GM19452 (cell line): ENCODE measurements around the gene CACNB4.
"Not testable (repeated sequence)": the region's sequence is repeated elsewhere in the genome, so short reads cannot be mapped to it uniquely, and the experiment has no call there.

ENCODE experiments used
- ATAC-seq: cut with Tn5 transposase; IDR thresholded peaks from one replicate; pipeline ENCODE4 v1.9.1; 2021; ENCODE audit not compliant: unreplicated experiment

The CACNB4 gene

DNA sequence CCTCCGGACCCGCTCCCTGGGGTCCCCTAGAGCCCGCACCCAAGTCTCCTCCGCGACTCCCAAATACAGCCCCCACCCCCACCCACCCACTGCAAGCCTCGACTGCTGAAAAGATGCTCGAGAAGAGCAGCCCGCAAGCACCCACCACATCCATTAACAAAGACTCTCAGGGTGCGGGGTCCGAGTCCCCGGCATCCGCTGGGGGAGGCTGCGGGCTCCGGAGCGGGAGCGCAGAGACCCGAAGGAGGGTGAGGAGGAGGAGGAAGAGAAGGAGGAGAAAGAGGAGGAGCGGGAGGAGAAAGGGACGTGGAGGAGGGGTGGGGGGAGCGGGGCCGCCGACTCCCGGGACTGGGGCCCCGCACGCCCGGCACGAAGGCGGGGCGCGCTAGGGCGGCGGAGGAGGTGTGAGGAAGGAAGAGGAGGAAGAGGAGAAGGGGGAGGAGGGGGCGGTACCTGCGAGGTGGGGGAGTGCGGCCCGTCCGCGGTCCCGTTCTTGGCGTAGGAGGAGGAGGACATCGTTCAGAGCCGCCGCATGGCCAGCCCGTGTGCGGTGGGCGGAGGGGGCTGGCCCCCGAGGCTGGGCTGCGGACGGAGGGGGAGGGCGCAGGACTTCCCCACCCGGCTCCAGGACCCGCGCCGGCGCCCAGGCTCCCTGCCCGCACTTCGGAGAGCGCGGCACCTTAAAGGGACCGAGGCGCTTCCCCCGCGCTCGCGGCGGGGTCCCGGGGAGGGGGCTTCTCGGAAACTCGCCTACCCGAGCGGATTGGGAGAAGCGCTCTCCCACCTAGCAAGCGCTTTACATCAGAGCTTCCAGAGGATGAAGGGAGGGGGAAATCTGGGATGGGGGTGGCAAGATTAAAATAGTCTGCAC, at the start of gene CACNB4:
Gene CACNB4, minus strand, starts transcription at position 549 of the 871 bp plus-strand sequence.
- ATAC-seq = no peak

DNA sequence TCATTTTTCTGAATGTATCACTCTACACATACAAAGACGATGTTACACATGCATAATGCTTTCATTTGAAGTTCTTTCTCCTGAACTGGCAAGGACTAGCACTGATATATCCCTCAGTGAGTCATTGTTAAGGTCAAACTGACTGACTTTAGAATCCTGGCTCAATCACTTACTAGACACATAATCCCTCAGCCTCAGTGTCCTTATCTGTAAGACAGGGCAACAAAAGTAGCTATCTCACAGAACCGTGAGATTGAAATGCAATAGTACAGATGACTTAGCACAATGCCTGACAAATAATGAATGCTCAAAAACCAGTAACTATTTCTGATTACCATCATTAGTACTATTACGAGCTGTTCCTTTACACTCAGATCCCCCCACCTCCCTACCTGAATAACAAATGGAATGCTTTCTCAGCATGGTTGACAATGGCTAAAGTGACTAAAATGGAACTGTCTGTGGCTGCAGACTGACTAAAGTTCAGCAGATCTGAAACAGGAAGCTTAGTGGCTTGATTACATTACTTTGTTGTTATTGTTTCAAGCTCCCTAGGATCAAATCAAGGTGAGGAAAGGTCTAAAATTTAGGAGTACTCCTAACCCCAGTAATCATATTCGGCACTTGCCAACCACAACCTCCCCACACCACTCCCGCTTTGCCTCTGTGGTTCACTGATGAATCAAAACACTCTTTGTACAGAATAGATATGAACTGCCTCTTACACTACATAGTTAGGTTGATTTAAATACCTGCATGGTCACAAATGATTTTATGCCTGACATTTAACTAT, 35.8 kb upstream of the CACNB4 start:
- peak; percentile 74 for ATAC-seq

DNA sequence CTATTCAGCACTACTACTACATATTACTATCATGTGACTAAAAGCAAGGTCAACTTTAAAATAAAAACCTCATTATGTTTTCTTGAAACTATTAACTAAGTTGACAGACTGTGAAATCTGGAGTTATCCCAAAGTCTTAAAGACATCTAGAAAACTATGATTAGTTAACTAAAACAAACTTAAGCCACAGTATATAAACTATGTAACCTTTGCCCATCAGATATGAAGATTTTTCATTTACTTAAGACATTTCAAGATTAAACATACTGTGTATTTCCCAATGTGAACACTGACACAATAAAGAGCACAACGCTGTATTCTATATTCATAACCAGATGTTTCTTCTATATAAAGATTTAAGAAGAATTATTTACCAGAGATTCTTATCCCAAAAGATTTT, 33.5 kb upstream of the CACNB4 start:
- ATAC-seq = no peak

DNA sequence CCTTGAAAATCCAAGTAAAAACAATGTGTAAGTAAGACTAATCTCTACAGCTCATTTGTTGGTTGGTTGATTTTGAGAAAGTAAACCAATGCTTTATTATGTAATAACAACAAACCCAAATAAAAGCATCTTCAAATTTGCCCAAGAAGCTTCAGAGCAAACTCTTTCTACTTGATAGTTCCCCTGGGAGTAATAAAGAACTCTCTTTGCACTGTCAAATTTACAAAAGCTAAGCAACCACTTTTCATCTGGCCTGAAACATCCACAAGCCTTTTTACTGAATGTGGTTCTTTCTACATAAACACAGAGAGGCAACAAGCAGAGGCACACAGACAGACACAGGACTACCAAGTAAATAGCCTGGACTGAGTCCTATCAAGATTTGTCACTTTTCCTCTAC, 28.8 kb upstream of the CACNB4 start:
- no peak for ATAC-seq

DNA sequence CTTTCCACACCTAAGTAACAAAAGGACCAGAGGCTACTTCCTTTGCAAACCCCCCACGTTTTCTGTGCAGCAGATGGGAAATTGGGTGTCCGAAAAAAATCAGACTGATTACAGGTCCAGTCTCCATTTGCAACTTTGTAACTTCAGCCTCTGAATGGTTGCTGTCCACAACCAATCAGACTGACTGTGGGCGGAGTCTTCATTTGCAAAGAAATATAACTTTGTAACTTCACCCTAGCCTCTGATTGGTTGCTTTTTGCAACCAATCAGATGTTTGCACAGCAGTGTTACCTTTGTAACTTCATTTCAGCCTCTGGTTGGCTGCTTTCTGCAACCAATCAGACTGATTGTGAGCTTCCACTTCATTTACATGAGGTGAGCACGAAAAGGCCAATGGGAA, 27.8 kb upstream of the CACNB4 start:
- ATAC-seq = no peak

DNA sequence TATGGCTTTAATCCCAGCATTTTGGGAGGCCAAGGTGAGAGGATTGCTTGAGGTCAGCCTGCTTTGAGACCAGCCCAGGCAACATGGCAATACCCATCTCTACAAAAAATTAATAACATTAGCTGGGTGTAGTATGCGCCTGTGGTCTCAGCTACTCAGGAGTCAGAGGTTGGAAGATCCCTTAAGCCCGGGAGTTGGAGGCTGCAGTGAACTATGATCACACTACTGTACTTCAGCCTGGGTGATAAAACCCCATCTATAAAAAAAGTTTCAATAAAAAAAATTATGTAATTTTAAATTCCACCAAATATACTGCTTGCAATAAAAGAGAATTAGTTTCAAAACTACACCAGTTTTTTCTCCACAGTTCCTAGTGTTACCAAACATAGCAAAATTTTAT, 23.3 kb upstream of the CACNB4 start:
- no peak for ATAC-seq

DNA sequence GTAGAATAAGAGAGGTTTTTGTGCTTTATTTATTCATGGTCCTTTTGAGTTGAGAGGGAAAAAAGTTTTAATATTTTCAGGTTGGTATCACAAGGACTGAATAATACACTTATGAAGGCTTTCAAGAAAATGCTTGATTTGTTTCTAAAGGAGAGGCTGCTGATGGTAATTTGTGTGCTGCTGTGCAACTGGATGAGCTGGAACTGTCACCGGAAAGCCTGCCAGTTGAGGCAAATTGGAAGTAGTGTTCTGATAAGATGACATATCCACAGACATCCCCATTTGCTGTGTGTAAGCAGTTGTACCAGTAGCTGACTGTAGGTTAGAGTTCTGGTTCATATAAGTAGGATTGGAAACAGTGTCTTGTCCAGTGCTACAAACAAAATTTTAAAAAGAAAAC, 21.6 kb upstream of the CACNB4 start:
- no peak for ATAC-seq

DNA sequence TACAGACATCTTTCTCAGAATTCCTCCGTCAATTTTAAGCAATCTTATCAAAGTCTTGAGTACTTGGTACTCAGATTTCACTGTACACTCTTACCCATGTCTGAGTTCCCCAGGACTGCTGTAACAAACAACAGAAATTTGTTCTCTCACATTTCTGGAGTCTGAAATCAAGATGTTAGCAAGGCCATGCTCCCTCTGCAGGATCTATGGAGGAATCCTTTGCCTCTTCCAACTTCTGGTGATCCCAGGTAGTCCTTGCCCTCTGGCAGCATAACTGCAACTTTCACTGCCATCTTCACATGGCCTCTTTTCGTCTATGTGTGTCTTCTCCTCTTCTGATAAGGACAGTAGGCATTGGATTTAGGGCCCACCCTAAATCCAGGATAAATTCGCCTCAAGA, 17.1 kb upstream of the CACNB4 start:
- no peak for ATAC-seq

DNA sequence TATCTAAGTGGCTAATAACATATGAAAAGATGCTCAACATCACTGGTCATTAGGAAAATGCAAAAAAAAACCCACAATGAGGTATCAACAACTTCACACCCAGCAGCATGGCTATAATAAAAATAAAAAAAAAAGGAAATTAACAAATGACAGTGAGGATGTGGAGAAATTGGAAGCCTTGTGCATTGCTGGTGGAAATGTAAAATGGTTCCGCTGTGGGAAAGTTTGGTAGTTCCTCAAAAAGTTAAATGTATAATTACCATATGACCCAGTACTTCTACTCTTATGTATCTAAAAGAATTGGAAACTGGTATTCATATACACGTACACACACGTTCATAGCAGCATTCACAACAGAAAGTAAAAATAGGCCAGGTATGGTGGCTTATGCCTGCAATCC, 15.5 kb upstream of the CACNB4 start:
- no peak for ATAC-seq

DNA sequence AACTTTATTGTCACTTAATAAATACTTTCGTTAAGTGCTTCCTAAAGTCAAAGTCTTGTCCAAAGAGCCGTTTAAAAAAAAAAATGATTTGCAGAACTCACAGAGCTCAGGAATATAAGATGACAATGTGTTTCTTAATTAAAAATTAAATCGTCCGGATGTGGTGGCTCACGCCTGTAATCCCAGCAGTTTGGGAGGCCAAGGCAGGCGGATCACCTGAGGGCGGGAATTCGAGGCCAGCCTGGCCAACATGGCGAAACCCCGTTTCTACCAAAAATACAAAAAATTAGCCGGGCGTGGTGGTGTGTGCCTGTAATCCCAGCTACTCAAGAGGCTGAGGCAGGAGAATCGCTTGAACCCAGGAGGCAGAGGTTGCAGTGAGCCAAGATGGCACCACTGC, 8.3 kb upstream of the CACNB4 start:
- not testable (repeated sequence) for ATAC-seq

DNA sequence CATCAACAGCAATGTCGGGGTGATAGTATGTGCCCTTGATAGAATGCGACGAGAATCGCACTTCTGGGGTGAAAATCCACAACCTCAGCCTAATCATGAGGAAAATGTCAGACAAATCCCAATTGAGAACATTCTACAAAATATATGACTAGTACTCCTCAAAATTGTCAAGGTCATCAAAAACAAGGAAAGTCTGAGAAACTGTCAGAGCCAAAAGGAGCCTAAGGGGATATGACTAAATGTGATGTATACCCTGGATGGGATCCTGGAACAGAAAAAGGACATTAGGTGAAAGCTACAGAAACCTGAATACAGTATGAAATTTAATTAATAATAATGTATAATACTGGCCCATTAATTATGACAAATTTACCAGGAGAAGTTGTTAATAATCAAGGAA, 7.6 kb upstream of the CACNB4 start:
- no peak for ATAC-seq

DNA sequence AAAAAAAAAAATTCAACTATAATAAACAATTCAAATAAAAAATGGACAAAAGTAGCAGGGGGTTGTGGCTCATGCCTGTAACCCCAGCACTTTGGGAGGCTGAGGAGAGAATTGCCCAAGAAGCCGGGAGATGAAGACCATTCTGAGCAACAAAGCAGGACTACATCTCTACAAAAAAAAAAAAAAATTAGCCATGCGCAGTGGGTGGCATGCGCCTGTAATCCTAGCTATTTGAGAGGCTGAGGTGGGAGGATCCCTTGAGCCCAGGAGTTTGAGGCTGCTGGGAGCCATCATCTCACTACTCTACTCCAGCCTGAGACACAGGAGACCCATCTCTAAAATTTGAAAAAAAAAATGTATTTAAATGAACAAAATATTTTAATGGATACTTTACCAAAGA, 4.4 kb upstream of the CACNB4 start:
- no peak for ATAC-seq

DNA sequence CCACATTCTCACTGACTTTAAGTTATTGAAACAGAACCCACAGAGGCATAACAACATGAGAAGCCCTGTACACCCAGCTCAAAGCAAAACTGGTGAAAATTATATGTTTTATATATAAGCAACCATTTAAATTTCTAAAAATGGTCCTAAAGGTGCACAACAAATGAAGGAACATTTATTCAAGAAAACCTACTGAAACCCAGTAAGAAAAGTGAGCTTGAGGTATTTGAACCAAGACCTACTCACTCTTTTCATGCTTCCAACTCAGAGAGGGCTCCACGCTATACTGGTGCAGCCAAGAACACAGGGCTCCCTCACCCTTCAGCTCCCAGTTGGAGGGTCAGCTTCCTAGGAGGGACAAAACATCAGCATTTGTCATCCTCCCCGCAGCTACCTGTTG, 2.1 kb upstream of the CACNB4 start:
- ATAC-seq = no peak

DNA sequence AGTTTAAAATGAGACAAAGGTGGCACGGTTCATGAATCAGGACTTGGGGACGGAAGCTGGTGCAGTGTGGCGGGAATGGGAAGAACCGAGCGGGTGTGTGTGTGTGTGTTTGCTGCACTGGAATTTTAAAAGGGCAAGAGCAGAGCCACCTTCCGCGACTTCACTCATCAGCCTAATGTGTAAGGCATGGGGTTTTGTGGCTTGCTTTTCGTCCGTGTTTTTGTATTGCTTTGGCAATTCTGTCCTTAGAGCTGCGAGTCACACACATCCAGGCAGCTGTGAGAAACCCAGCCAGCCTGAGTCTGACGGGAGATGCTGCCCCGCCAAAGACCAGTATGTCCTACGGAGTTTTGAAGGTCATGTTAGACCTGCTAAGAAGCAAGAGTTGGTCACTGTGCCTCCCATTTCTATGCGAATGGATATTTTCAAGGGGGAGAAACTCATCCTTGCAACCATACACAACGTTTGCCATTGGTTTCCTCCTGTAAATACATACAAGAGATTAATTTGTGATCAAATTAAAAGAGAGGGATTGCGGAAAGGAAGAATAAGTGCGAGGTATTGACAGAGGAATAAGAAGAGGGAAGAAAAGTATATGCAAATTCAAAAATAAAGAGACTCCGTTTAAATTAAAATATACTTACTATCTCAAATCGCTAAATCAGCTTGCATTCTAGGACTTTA, 665 bp upstream of the CACNB4 start:
- ATAC-seq = no peak

DNA sequence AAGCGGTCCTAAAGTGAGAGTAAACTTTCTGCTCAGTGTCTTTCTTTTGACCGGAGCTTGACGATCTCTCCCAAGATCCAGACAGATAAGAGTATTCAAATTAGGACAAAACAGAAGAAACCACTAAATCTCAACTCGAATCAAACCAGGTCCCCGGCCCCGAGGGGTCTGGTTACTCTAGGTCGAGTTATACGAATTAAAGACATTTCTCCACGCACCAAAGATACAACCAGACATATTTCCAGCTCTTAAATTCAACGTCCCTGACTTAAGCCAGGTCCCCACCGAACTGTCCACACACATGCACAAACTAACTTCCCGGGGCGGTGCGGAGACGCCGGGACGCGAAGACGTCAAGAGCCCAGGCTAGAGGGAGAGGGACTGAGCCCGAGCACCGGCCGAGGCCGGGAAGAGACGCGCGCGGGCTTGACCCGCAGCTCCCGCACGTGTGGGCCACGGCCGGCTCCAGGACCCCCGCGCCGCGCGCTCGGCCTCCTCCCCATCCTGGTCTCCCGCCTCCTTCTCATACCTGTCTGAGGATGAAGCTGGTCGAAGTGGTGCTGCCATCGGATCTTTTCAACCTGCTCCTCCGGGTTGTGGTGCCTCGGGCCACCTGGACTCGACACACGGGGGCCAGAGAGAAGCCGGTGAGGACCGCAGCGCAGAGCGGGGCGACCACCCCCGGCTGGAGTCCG, 896 bp downstream of the CACNB4 start:
- no peak for ATAC-seq

DNA sequence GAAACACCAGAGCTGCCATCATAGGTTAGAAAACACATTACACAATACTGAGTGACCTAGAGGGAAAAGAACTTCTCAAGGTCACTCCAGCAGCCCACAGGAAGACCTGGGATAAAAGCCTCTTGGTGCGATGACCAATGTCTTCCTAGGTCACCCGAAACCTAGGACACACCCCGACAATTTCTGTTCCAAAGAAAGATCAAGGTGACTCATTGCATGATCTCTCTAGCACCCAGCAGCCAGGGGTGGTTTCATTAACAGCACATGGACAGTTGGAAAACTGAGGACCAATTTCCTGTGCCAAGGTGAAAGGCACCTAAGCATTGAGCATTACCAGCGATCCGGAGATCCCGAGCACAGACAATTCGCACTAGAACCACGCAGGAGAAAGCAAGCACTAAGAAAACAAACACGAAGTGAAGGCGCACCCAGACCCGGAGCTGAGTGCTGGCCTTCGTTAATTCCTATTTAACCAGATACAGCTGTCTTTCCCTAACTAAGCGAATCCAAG, 1.5 kb downstream of the CACNB4 start:
- no peak for ATAC-seq

DNA sequence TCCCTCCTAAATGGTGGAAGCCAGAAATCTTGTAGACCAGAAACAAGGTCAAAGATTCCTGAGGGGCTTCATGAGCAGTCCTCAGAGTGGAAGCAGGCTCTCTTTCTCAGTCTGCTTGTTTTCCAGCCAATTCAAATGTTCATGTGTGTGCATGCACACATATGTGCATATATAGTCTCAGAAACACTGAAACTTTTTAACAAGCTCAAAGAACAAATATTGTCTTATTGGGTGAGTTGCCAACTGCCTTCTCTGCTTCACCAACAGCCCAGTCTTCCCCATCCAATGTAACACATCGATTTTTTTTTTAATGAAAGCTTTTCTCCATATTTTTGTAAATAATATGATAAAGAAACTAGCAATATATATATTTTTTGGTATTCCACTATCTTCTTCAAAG, 3.7 kb downstream of the CACNB4 start:
- ATAC-seq = no peak

DNA sequence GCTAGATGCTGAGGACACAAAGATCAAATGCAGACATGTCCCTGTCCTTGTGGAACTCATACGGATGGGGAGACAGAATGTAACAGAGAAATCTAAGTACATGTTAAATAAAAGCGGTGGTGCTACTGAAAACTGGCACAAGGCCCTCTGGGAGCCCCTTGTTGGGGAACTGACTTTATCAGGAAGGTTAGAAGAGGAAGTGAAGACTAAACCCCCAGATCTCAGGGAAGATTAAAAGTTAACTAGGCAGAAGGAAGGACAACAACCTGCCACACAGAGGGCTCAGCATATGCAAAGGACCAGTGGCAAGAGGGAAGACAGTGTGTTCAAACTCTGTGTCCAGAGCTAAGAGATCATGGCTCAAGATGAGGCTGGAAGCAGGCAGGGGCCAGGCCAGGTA, 4.8 kb downstream of the CACNB4 start:
- ATAC-seq = no peak

DNA sequence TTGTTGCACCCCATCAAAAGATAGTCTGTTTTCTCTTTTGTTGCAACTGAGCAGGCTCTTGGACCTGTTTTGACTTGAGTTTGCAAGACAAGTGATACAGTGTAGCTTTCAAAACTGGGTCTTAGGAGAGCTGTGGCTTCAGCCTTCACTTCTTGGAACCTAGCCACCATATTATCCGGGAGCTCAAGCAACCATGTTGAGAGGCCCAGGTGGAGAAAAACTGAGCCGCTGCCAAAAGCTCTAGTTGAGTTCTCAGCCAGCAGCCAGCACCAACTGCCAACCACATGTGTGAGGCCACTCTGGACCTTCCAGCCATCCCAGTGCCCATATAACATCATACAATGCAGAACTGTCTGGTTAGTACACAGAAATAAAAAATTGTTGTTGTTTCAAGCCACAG, 5.4 kb downstream of the CACNB4 start:
- no peak for ATAC-seq

DNA sequence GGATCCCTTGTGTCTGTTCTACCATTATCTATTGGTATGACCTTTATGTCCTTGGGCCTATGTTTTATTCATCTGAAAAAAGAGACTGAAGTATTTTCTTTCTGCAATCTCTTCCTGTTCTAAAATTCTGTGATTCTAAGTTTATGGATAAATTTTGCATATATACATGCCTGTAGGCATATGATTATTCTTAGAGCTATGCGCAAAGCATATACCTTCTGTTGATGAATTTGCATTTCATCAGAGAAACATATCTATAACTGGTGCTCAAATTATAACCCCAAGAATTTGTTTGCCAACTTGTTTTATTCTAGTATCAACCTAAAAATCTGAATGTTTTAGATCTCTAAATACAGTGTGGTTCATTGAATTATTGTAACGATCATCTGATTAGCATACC, 6.7 kb downstream of the CACNB4 start:
- ATAC-seq = no peak

DNA sequence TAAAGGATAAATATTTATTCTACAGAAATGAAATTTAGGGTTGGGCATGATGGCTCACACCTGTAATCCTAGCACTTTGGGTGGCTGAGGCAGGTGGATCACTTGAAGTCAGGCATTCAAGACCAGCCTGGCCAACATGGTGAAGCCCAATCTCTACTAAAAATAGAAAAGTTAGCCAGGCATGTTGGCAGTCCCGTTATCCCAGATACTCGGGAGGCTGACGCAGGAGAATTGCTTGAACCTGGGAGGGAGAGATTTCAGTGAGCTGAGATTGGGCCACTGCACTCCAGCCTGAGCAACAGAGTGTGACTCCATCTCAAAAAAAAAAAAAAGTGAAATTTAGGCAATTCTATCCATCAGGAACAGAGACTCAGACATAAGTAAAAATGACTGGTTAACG, 8.1 kb downstream of the CACNB4 start:
- not testable (repeated sequence) for ATAC-seq
